Glutamatergic neuron (in vitro differentiated cells): Measurements from ENCODE around the gene PLBD2. TPM values are rescaled to one million over a fixed set of nuclear protein-coding genes. Genes with fewer than 3 reads are reported as not detected.
A peak's percentile ranks its signal among the peaks of the same experiment; 100 is the strongest.

Experiments
- DNase-seq: peaks from one replicate; pipeline ENCODE4 v3.0.0; 2022
- H3K27ac Mint-ChIP-seq: one replicate; pipeline ENCODE4 v1.8.0; 2020; ENCODE audit warnings: mild to moderate bottlenecking, mixed read lengths, inconsistent platforms; ENCODE audit not compliant: unreplicated experiment
- H3K27me3 Mint-ChIP-seq: one replicate; pipeline ENCODE4 v1.8.0; 2020; ENCODE audit warnings: mild to moderate bottlenecking, moderate library complexity, mixed read lengths, inconsistent platforms; ENCODE audit not compliant: unreplicated experiment
- H3K36me3 Mint-ChIP-seq: one replicate; pipeline ENCODE4 v1.8.0; 2020; ENCODE audit warnings: mild to moderate bottlenecking, mixed read lengths, inconsistent platforms; ENCODE audit not compliant: unreplicated experiment
- H3K4me1 Mint-ChIP-seq: one replicate; pipeline ENCODE4 v1.8.0; 2020; ENCODE audit warnings: mild to moderate bottlenecking, low read depth, mixed read lengths, inconsistent platforms; ENCODE audit not compliant: unreplicated experiment
- H3K4me3 Mint-ChIP-seq: one replicate; pipeline ENCODE4 v1.8.0; 2020; ENCODE audit warnings: mild to moderate bottlenecking, mixed read lengths, inconsistent platforms; ENCODE audit not compliant: unreplicated experiment
- H3K9me3 Mint-ChIP-seq: one replicate; pipeline ENCODE4 v1.8.0; 2020; ENCODE audit warnings: mild to moderate bottlenecking, moderate library complexity, mixed read lengths, inconsistent platforms; ENCODE audit not compliant: unreplicated experiment
- CTCF ChIP-seq: fragments of 200-600 bp; sonication (generic); IDR thresholded peaks from one replicate; pipeline ENCODE4 v1.5.0; 2021; ENCODE audit not compliant: partially characterized antibody, unreplicated experiment
- total RNA-seq: library from RNA; stranded (reverse); fragmentation: NEBNext Ultra II Directional; extraction: Animal tissue kit (Norgen Biotek cat#: 25700); gene quantifications from one replicate; pipeline ENCODE4 v1.2.1, GENCODE V29; 2021; ENCODE audit not compliant: unreplicated experiment

The PLBD2 gene
- total RNA-seq, 1 donor from 2014 or later = 85.7 TPM

- Mint-ChIP-seq H3K27ac (no peak overlapping the region), H3K9me3 (no peaks in the 10 kb centered on the region)
Measured at GRCh38 chr12:113407931-113408600, 49.7 kb downstream of the PLBD2 start.

GRCh38 chr12:113408756-113409298 lies 50.4 kb downstream of the PLBD2 start:
- H3K4me1 Mint-ChIP-seq = no peaks in the 10 kb centered on the region
- DNase-seq = no peak
- H3K4me3 Mint-ChIP-seq = no peak overlapping the region
- H3K9me3 Mint-ChIP-seq = no peaks in the 10 kb centered on the region
- no peak for TF ChIP-seq CTCF
- no peaks in the 10 kb centered on the region for H3K36me3 Mint-ChIP-seq
- no peak overlapping the region for H3K27ac Mint-ChIP-seq
- H3K27me3 Mint-ChIP-seq = peaks cover 3% of the 10 kb centered on the region

More at GRCh38 chr12:113407931-113408600, 49.7 kb downstream of the PLBD2 start:
- no peak for DNase-seq
- H3K4me3 Mint-ChIP-seq = no peak overlapping the region
- H3K27me3 Mint-ChIP-seq = peaks cover 3% of the 10 kb centered on the region
- H3K4me1 Mint-ChIP-seq = no peaks in the 10 kb centered on the region
- no peak for TF ChIP-seq CTCF
- H3K36me3 Mint-ChIP-seq = no peaks in the 10 kb centered on the region

- DNase-seq = no peak
- Mint-ChIP-seq H3K27me3 (peaks cover 3% of the 10 kb centered on the region), H3K27ac (no peak overlapping the region), H3K4me1 (no peaks in the 10 kb centered on the region), H3K36me3 (no peaks in the 10 kb centered on the region), H3K4me3 (no peak overlapping the region), H3K9me3 (peaks cover 3% of the 10 kb centered on the region)
- TF ChIP-seq CTCF = no peak
Measured at GRCh38 chr12:113409462-113410124, 51.2 kb downstream of the PLBD2 start.

GRCh38 chr12:113413488-113413939 lies 55.1 kb downstream of the PLBD2 start:
- peak; percentile 64 for DNase-seq
- H3K36me3 Mint-ChIP-seq = no peaks in the 10 kb centered on the region
- H3K9me3 Mint-ChIP-seq = peaks cover 8% of the 10 kb centered on the region
- H3K4me1 Mint-ChIP-seq = peaks cover 2% of the 10 kb centered on the region
- no peak for TF ChIP-seq CTCF
- H3K27me3 Mint-ChIP-seq = peaks cover 6% of the 10 kb centered on the region
- H3K4me3 Mint-ChIP-seq = no peak overlapping the region
- H3K27ac Mint-ChIP-seq = no peak overlapping the region
